Trophoblast cell (in vitro differentiated cells and primary cell): ENCODE data around the gene MALRD1.

Source experiments
- DNase-seq, 2 donors: peaks; one replicate each; pipeline ENCODE4 v3.0.0-alpha.2; 2016
- H2AFZ ChIP-seq: 2 replicates; pipeline ENCODE4 v1.6.1; 2013; ENCODE audit warnings: low read length, moderate library complexity, mild to moderate bottlenecking; ENCODE audit not compliant: insufficient read depth, poor library complexity
- H2AK5ac ChIP-seq: 2 replicates; pipeline ENCODE4 v1.6.1; 2013; ENCODE audit warnings: mild to moderate bottlenecking, low read length
- H2BK120ac ChIP-seq: 2 replicates; pipeline ENCODE4 v1.6.1; 2013; ENCODE audit warnings: low read length, mild to moderate bottlenecking, moderate library complexity; ENCODE audit not compliant: insufficient read depth, poor library complexity
- H2BK12ac ChIP-seq: 2 replicates; pipeline ENCODE4 v1.6.1; 2013; ENCODE audit warnings: mild to moderate bottlenecking, low read length, moderate library complexity
- H2BK5ac ChIP-seq: 2 replicates; pipeline ENCODE4 v1.6.1; 2013; ENCODE audit warnings: low read length, low read depth, moderate library complexity, mild to moderate bottlenecking; ENCODE audit not compliant: poor library complexity
- H3K14ac ChIP-seq: 2 replicates; pipeline ENCODE4 v1.6.1; 2013; ENCODE audit warnings: mild to moderate bottlenecking, low read length
- H3K18ac ChIP-seq: 2 replicates; pipeline ENCODE4 v1.6.1; 2013; ENCODE audit warnings: mild to moderate bottlenecking, low read length
- H3K23ac ChIP-seq: 2 replicates; pipeline ENCODE4 v1.6.1; 2013; ENCODE audit warnings: low read length
- H3K27ac ChIP-seq: 2 replicates; pipeline ENCODE4 v1.5.1; 2013; ENCODE audit warnings: low read depth, mild to moderate bottlenecking, inconsistent platforms, low read length, moderate library complexity
- H3K27me3 ChIP-seq: 2 replicates; pipeline ENCODE4 v1.6.1; 2013; ENCODE audit warnings: inconsistent platforms, mild to moderate bottlenecking, low read length, moderate library complexity; ENCODE audit not compliant: insufficient read depth
- H3K36me3 ChIP-seq, 2 experiments: 1 replicate in 1 of 2; 2 replicates in 1 of 2; pipeline ENCODE4 v1.6.1; 2013; ENCODE audit warnings: low read length in 2 of 2, mild to moderate bottlenecking in 2 of 2, moderate library complexity in 1 of 2; ENCODE audit not compliant: insufficient read depth in 2 of 2, control insufficient read depth in 1 of 2
- H3K4ac ChIP-seq: 2 replicates; pipeline ENCODE4 v1.6.1; 2013; ENCODE audit warnings: low read depth, mild to moderate bottlenecking, low read length, moderate library complexity
- H3K4me1 ChIP-seq, 2 experiments: 1 replicate in 1 of 2; 2 replicates in 1 of 2; pipeline ENCODE4 v1.6.1; 2013; ENCODE audit warnings: low read length in 2 of 2, mild to moderate bottlenecking in 2 of 2, moderate library complexity in 1 of 2; ENCODE audit not compliant: insufficient read depth in 2 of 2, control insufficient read depth in 1 of 2
- H3K4me2 ChIP-seq: 2 replicates; pipeline ENCODE4 v1.6.1; 2013; ENCODE audit warnings: inconsistent platforms, mild to moderate bottlenecking, low read length, moderate library complexity
- H3K4me3 ChIP-seq: 2 replicates; pipeline ENCODE4 v1.5.1; 2013; ENCODE audit warnings: mild to moderate bottlenecking, low read depth, low read length, inconsistent platforms
- H3K79me1 ChIP-seq: one replicate; pipeline ENCODE4 v1.6.1; 2013; ENCODE audit warnings: low read length
- H3K79me2 ChIP-seq: 2 replicates; pipeline ENCODE4 v1.6.1; 2013; ENCODE audit warnings: low read length, mild to moderate bottlenecking; ENCODE audit not compliant: control insufficient read depth, insufficient read depth, poor library complexity
- H3K9ac ChIP-seq: 2 replicates; pipeline ENCODE4 v1.6.1; 2013; ENCODE audit warnings: mild to moderate bottlenecking, low read length
- H3K9me3 ChIP-seq: 2 replicates; pipeline ENCODE4 v1.6.1; 2013; ENCODE audit warnings: low read depth, mild to moderate bottlenecking, control low read depth, inconsistent platforms, low read length; ENCODE audit not compliant: insufficient read depth
- H4K12ac ChIP-seq: 2 replicates; pipeline ENCODE4 v1.6.1; 2013; ENCODE audit warnings: low read depth, mild to moderate bottlenecking, low read length, moderate library complexity
- H4K8ac ChIP-seq: 2 replicates; pipeline ENCODE4 v1.6.1; 2013; ENCODE audit warnings: low read depth, mild to moderate bottlenecking, low read length, moderate library complexity
- H4K91ac ChIP-seq: one replicate; pipeline ENCODE4 v1.6.1; 2013; ENCODE audit warnings: low read depth, mild to moderate bottlenecking, low read length, moderate library complexity
- WGBS: extraction: QIAGEN DNeasy Blood & Tissue Kit; methylation state at CpG from one replicate; pipeline ENCODE4 v1.1.7; 2013; ENCODE audit warnings: missing lambda C conversion rate; ENCODE audit not compliant: insufficient read length, insufficient coverage; ENCODE audit errors: extremely low coverage; 5-methylcytosine and 5-hydroxymethylcytosine counted together

The MALRD1 gene

DNA sequence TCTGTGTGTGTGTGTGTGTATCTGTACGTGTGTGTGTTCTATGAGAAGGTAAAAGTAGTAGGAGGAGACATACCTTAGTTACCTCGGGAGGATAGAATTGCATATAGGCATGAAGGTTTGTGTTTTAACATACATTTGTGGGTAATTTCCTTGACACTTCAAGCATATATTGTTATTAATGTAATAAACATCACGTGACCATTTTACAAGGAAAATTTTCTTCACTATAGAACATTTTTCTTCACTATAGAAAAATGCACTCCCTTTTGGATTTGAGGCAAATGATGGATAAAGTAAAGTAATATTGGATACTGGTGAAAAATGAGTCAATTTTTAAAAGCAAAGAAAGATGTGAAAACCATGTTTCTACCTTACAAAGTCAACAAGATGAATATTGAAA is 640.6 kb downstream of the MALRD1 start:
- Histone ChIP-seq H4K12ac (no peak overlapping the region), H3K79me1 (no peaks in the 10 kb centered on the region), H4K91ac (no peak overlapping the region), H4K8ac (no peak overlapping the region), H3K18ac (no peak overlapping the region), H2BK12ac (no peak overlapping the region), H2AK5ac (no peak overlapping the region), H3K79me2 (no peaks in the 10 kb centered on the region), H2BK5ac (no peak overlapping the region), H3K4ac (no peak overlapping the region), H3K14ac (no peak overlapping the region), H3K23ac (no peak overlapping the region), H3K9me3 (no peaks in the 10 kb centered on the region), H3K27me3 (no peaks in the 10 kb centered on the region), H3K27ac (no peak overlapping the region), H2AFZ (no peak overlapping the region), H2BK120ac (no peak overlapping the region), H3K9ac (no peak overlapping the region), H3K36me3 (no peaks in the 10 kb centered on the region), H3K4me1 (no peaks in the 10 kb centered on the region), H3K4me3 (no peak overlapping the region), H3K4me2 (no peak overlapping the region)
- DNase-seq: no peak
- WGBS: no CpG with 5 or more reads among the region's 3 CpGs

DNA sequence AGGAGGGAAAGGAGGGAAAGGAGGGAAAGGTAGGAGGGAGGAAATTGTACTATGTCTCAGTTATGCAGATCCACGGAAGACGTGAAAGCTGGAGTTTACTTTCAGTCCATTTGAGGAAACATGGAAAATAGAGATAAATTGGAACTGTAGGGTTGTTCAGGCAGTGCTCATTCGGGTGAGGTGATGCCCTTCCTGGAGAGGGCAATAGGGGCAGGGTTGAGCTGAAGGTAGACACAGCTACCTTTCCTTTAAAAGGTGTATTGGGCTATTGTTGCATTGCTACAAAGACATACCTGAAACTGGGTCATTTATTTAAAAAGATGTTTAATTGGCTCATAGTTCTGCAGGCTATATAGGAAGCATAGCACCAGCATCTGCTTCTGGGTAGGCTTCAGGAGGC is 650.7 kb downstream of the MALRD1 start:
- no peak for DNase-seq
- Histone ChIP-seq H3K4me1 (no peaks in the 10 kb centered on the region), H3K14ac (no peak overlapping the region), H3K23ac (no peak overlapping the region), H2AFZ (no peak overlapping the region), H3K79me2 (no peaks in the 10 kb centered on the region), H3K27me3 (no peaks in the 10 kb centered on the region), H3K18ac (no peak overlapping the region), H4K91ac (no peak overlapping the region), H4K8ac (no peak overlapping the region), H3K36me3 (no peaks in the 10 kb centered on the region), H2BK12ac (no peak overlapping the region), H3K4me3 (no peak overlapping the region), H2BK120ac (no peak overlapping the region), H2BK5ac (no peak overlapping the region), H4K12ac (no peak overlapping the region), H3K9me3 (no peaks in the 10 kb centered on the region), H3K79me1 (no peaks in the 10 kb centered on the region), H3K9ac (no peak overlapping the region), H3K4ac (no peak overlapping the region), H3K4me2 (no peak overlapping the region), H2AK5ac (no peak overlapping the region), H3K27ac (no peak overlapping the region)
- no CpG with 5 or more reads among the region's 3 CpGs for WGBS

DNA sequence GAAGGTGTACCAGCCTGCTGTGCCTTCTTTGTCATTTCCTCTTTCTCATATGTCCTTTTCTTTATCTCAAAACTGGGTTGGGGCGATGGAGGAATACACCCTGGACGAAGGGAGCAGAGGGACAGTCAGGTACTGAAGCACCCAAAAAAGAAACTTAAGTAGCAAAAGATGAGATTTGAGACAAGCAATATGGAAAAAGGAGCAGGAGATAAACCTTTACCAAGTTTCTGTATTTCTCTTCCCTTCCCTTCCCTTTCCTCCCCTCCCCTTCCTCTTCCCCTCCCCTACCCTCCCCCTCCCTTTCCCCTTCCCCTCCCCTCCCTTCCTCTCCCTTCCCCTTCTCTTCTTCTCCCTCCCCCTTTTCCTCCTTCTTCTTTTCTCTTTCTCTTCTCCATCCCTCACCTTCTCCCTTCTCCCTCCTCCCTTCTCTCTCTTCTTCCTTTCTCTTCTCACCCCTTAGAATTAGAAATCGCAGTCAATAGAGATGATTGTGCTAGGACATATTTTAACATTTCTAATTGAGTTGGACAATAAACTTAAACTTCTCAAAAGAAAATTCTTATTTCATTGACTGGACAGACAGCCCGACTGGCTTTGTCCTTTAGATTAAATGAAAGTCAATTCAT is 652.9 kb downstream of the MALRD1 start:
- Histone ChIP-seq H2BK5ac (no peak overlapping the region), H4K8ac (no peak overlapping the region), H4K12ac (no peak overlapping the region), H4K91ac (no peak overlapping the region), H3K14ac (no peak overlapping the region), H3K79me1 (no peaks in the 10 kb centered on the region), H3K27me3 (no peaks in the 10 kb centered on the region), H3K4me1 (no peaks in the 10 kb centered on the region), H3K18ac (no peak overlapping the region), H2AFZ (no peak overlapping the region), H2AK5ac (no peak overlapping the region), H2BK120ac (no peak overlapping the region), H3K27ac (no peak overlapping the region), H2BK12ac (no peak overlapping the region), H3K36me3 (no peaks in the 10 kb centered on the region), H3K4me3 (no peak overlapping the region), H3K9ac (no peak overlapping the region), H3K23ac (no peak overlapping the region), H3K9me3 (no peaks in the 10 kb centered on the region), H3K4ac (no peak overlapping the region), H3K79me2 (no peaks in the 10 kb centered on the region), H3K4me2 (no peak overlapping the region)
- DNase-seq: no peak
- no CpG with 5 or more reads among the region's 4 CpGs for WGBS

DNA sequence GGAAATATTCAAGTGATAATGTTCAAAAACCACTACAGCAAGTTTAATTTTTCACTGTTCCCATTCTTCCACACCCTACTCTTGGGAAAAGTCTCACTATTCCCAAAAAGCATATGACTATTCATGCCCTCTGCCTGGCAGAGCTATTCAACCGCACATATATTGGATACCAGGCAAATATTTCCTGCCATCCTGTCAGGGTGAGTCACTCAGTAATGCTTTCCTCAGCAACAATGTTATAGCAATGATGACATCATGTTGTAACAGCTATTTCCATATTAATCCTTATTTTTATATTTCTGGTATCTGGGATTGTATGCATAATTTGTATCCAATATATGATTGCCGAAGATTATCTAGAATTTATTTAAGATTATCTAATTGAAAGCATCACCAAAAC is 653.6 kb downstream of the MALRD1 start:
- no peak overlapping the region for H2BK120ac ChIP-seq
- H2BK12ac ChIP-seq: no peak overlapping the region
- H3K18ac ChIP-seq: no peak overlapping the region
- H3K36me3 ChIP-seq: no peaks in the 10 kb centered on the region
- no peak overlapping the region for H2BK5ac ChIP-seq
- H3K9ac ChIP-seq: no peak overlapping the region
- no peak overlapping the region for H4K12ac ChIP-seq
- no peaks in the 10 kb centered on the region for H3K9me3 ChIP-seq
- no peak overlapping the region for H3K4ac ChIP-seq
- H3K27ac ChIP-seq: no peak overlapping the region
- no peak overlapping the region for H3K4me2 ChIP-seq
- H3K23ac ChIP-seq: no peak overlapping the region
- no peak overlapping the region for H2AK5ac ChIP-seq
- no CpG with 5 or more reads among the region's 2 CpGs for WGBS
- H3K27me3 ChIP-seq: no peaks in the 10 kb centered on the region
- H4K8ac ChIP-seq: no peak overlapping the region
- H3K4me1 ChIP-seq: no peaks in the 10 kb centered on the region
- no peak overlapping the region for H2AFZ ChIP-seq
- H3K79me2 ChIP-seq: no peaks in the 10 kb centered on the region
- no peak overlapping the region for H3K4me3 ChIP-seq
- no peak overlapping the region for H4K91ac ChIP-seq
- no peak overlapping the region for H3K14ac ChIP-seq
- DNase-seq: peak in 1 of 2 donors; percentile 49
- H3K79me1 ChIP-seq: no peaks in the 10 kb centered on the region
